MM.1S (cell line): Measurements from ENCODE around the gene DLX2.
A peak's percentile ranks its signal among the peaks of the same experiment; 100 is the strongest.

Experiments used
- DNase-seq: peaks from one replicate; pipeline ENCODE4 v3.0.0-alpha.2; 2015
- H2AFZ ChIP-seq: fragments of 300-600 bp; sonication (generic); 2 replicates; pipeline ENCODE4 v1.6.0; 2016; ENCODE audit warnings: antibody characterized with exemption, low read length
- H3F3A ChIP-seq: fragments of 300-600 bp; sonication (generic); 2 replicates; pipeline ENCODE4 v1.6.1; 2016; ENCODE audit warnings: mild to moderate bottlenecking, antibody characterized with exemption, low read length, moderate library complexity, mixed read lengths; ENCODE audit not compliant: insufficient read depth
- H3K27ac ChIP-seq: fragments of 300-600 bp; sonication (generic); 2 replicates; pipeline ENCODE4 v1.5.1; 2016; ENCODE audit warnings: mild to moderate bottlenecking, low read length
- H3K27me3 ChIP-seq: fragments of 300-600 bp; sonication (generic); replicated peaks from 2 replicates; pipeline ENCODE4 v1.6.0; 2016; ENCODE audit warnings: low read length; ENCODE audit not compliant: insufficient read depth
- H3K36me3 ChIP-seq: fragments of 300-600 bp; sonication (generic); replicated peaks from 2 replicates; pipeline ENCODE4 v1.6.1; 2016; ENCODE audit warnings: mild to moderate bottlenecking, low read length, mixed read lengths; ENCODE audit not compliant: insufficient read depth
- H3K4me1 ChIP-seq: fragments of 300-600 bp; sonication (generic); 2 replicates; pipeline ENCODE4 v1.6.1; 2016; ENCODE audit warnings: low read length, mixed read lengths
- H3K4me2 ChIP-seq: fragments of 300-600 bp; sonication (generic); 2 replicates; pipeline ENCODE4 v1.6.0; 2016; ENCODE audit warnings: low read depth, low read length
- H3K4me3 ChIP-seq: fragments of 300-600 bp; sonication (generic); 2 replicates; pipeline ENCODE4 v1.5.1; 2016; ENCODE audit warnings: low read length, mixed read lengths
- H3K79me2 ChIP-seq: fragments of 300-600 bp; sonication (generic); 2 replicates; pipeline ENCODE4 v1.6.1; 2016; ENCODE audit warnings: mixed run types, low read length, mixed read lengths
- H3K9ac ChIP-seq: fragments of 300-600 bp; sonication (generic); 2 replicates; pipeline ENCODE4 v1.6.1; 2016; ENCODE audit warnings: low read length, mixed read lengths
- H3K9me2 ChIP-seq: fragments of 300-600 bp; sonication (generic); replicated peaks from 2 replicates; pipeline ENCODE4 v1.6.1; 2016; ENCODE audit warnings: mild to moderate bottlenecking, low read length, mixed read lengths; ENCODE audit not compliant: insufficient read depth
- H3K9me3 ChIP-seq: fragments of 300-600 bp; sonication (generic); replicated peaks from 2 replicates; pipeline ENCODE4 v1.6.1; 2016; ENCODE audit warnings: mild to moderate bottlenecking, low read length, mixed read lengths; ENCODE audit not compliant: insufficient read depth
- H4K20me1 ChIP-seq: fragments of 300-600 bp; sonication (generic); 2 replicates; pipeline ENCODE4 v1.6.1; 2016; ENCODE audit warnings: mild to moderate bottlenecking, low read length, moderate library complexity, mixed read lengths; ENCODE audit not compliant: insufficient read depth
- CTCF ChIP-seq: fragments of 300-600 bp; sonication (generic); IDR thresholded peaks from 2 replicates; pipeline ENCODE4 v1.5.1; 2016; ENCODE audit warnings: antibody characterized with exemption, low read length, mixed read lengths
- EZH2 ChIP-seq: fragments of 300-600 bp; sonication (generic); optimal IDR thresholded peaks from 2 replicates; pipeline ENCODE3; 2017; ENCODE audit warnings: low read depth, mild to moderate bottlenecking, antibody characterized with exemption, low read length, mixed read lengths
- EZH2phosphoT487 ChIP-seq: fragments of 300-600 bp; sonication (generic); IDR thresholded peaks from 2 replicates; pipeline ENCODE4 v1.6.1; 2018; ENCODE audit warnings: antibody characterized with exemption, low read length

DLX2 gene

GRCh38 chr2:172086241-172087206 is 16.2 kb downstream of the DLX2 start:
- no peaks in the 10 kb centered on the region for H3K79me2 ChIP-seq
- no peaks in the 10 kb centered on the region for H3K9me3 ChIP-seq
- H3K36me3 ChIP-seq: no peaks in the 10 kb centered on the region
- 0 out of 2 replicates have a peak, but pooled peaks cover 6% of the 10 kb centered on the region for H3K4me1 ChIP-seq
- TF ChIP-seq CTCF (no peak), EZH2 (no peak), EZH2phosphoT487 (no peak)
- H3K4me2 ChIP-seq: no peak overlapping the region
- H4K20me1 ChIP-seq: no peaks in the 10 kb centered on the region
- H3K9me2 ChIP-seq: no peaks in the 10 kb centered on the region
- no peaks in the 10 kb centered on the region for H3F3A ChIP-seq
- H2AFZ ChIP-seq: no peak overlapping the region
- H3K27me3 ChIP-seq: peaks cover 93% of the 10 kb centered on the region
- no peak overlapping the region for H3K4me3 ChIP-seq
- H3K27ac ChIP-seq: no peak overlapping the region
- no peak for DNase-seq
- no peak overlapping the region for H3K9ac ChIP-seq

GRCh38 chr2:172085460-172086159 is 17.1 kb downstream of the DLX2 start, which contains the start of gene DLX1:
DLX1 (plus strand) TSS chr2:172085507; CDS start chr2:172085678, 171 bp downstream.
- DNase-seq: no peak
- Histone ChIP-seq H3K27ac (no peak within 1 kb of the TSS), H2AFZ (peak within 1 kb of the TSS; percentile 81), H3K9me2 (no peaks in the 10 kb centered on the region), H3K9me3 (no peaks in the 10 kb centered on the region), H3K4me1 (0 out of 2 replicates have a peak, but pooled peaks cover 6% of the 10 kb centered on the region), H3K4me2 (peak within 1 kb of the TSS; percentile 98), H3K36me3 (no peaks in the 10 kb centered on the region), H3K9ac (no peak within 1 kb of the TSS), H3K79me2 (no peaks in the 10 kb centered on the region), H3F3A (no peaks in the 10 kb centered on the region), H4K20me1 (no peaks in the 10 kb centered on the region), H3K27me3 (peaks cover 88% of the 10 kb centered on the region), H3K4me3 (peak within 1 kb of the TSS; percentile 75)
- TF ChIP-seq CTCF (no peak), EZH2 (no peak), EZH2phosphoT487 (no peak)

- Histone ChIP-seq H3K27ac (no peak overlapping the region), H3K36me3 (no peaks in the 10 kb centered on the region), H4K20me1 (no peaks in the 10 kb centered on the region), H3F3A (no peaks in the 10 kb centered on the region), H2AFZ (peak overlapping the region; percentile 81), H3K9me3 (no peaks in the 10 kb centered on the region), H3K79me2 (no peaks in the 10 kb centered on the region), H3K4me3 (peak overlapping the region; percentile 75), H3K27me3 (peaks cover 83% of the 10 kb centered on the region), H3K4me2 (peak overlapping the region; percentile 98), H3K9ac (no peak overlapping the region), H3K4me1 (0 out of 2 replicates have a peak, but pooled peaks cover 6% of the 10 kb centered on the region), H3K9me2 (no peaks in the 10 kb centered on the region)
- TF ChIP-seq EZH2phosphoT487 (no peak), EZH2 (no peak), CTCF (no peak)
- DNase-seq: peak; percentile 84
Observed at GRCh38 chr2:172084645-172085459, 17.8 kb downstream of the DLX2 start.
